Measurements from ENCODE around the gene TIE1. TPM values are rescaled to one million over a fixed set of nuclear protein-coding genes. Genes with fewer than 3 reads are reported as not detected.
A peak's percentile ranks its signal among the peaks of the same experiment; 100 is the strongest.

Gene TIE1
- total RNA-seq (2.2 and 5.0 TPM in 2 replicates), polyA plus RNA-seq (4.3 TPM in 1 of 2 replicates, not detected in the other)

GRCh38 chr1:43300378-43301094 lies at the start of gene TIE1:
Gene TIE1, plus strand, starts transcription at chr1:43300982. Its CDS starts 90 bp downstream, at chr1:43301072.
- Histone ChIP-seq H3K4me3 (no peak within 1 kb of the TSS), H3K9me3 (ENCODE audit: low read depth) (no peaks in the 10 kb centered on the region), H3K27ac (no peak within 1 kb of the TSS), H3K36me3 (no peaks in the 10 kb centered on the region), H3K27me3 (no peaks in the 10 kb centered on the region), H3K4me1 (ENCODE audit: low read depth) (peaks cover 7% of the 10 kb centered on the region)
- peak in 1 of 2 donors; percentile 22 for DNase-seq (ENCODE audit: low read depth in 1 of 2, low spot score in 1 of 2)
- no peak for TF ChIP-seq CTCF (IDR thresholded peaks at IDR 0.05; ENCODE audit: low read depth, low read length)

DNA sequence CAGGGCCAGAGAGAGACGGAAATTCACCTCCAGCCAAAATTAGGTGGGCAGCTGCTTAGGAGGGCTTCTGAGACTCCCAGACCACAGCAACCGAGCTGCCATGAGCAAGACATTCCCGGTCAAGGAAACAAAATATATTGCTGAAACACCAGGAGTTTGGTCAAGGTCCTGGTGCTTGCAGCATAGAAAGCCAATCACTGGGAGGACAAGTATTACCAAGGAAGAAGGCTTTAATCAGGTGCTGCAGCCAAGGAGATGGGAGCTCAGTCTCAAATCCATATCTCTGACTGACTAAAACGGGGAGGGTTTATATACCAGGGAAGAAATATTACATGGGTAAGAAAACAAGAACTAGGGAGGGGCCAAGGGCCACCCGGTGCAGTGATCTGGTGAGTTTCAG lies 49.8 kb upstream of the TIE1 start:
- H3K4me3 ChIP-seq = no peak overlapping the region
- H3K27ac ChIP-seq = no peak overlapping the region
- no peak for DNase-seq (ENCODE audit: low read depth in 1 of 2, low spot score in 1 of 2)
- H3K9me3 ChIP-seq (ENCODE audit: low read depth) = no peaks in the 10 kb centered on the region
- no peaks in the 10 kb centered on the region for H3K36me3 ChIP-seq
- no peak for TF ChIP-seq CTCF (IDR thresholded peaks at IDR 0.05; ENCODE audit: low read depth, low read length)
- H3K4me1 ChIP-seq (ENCODE audit: low read depth) = no peaks in the 10 kb centered on the region
- no peaks in the 10 kb centered on the region for H3K27me3 ChIP-seq

GRCh38 chr1:43252225-43252624 lies 48.6 kb upstream of the TIE1 start:
- Histone ChIP-seq H3K4me1 (ENCODE audit: low read depth) (no peaks in the 10 kb centered on the region), H3K27ac (no peak overlapping the region), H3K27me3 (no peaks in the 10 kb centered on the region), H3K9me3 (ENCODE audit: low read depth) (no peaks in the 10 kb centered on the region), H3K36me3 (no peaks in the 10 kb centered on the region), H3K4me3 (no peak overlapping the region)
- DNase-seq (ENCODE audit: low read depth in 1 of 2, low spot score in 1 of 2) = no peak
- no peak for TF ChIP-seq CTCF (IDR thresholded peaks at IDR 0.05; ENCODE audit: low read depth, low read length)

GRCh38 chr1:43253173-43253572 lies 47.6 kb upstream of the TIE1 start:
- Histone ChIP-seq H3K9me3 (ENCODE audit: low read depth) (no peaks in the 10 kb centered on the region), H3K27ac (no peak overlapping the region), H3K36me3 (no peaks in the 10 kb centered on the region), H3K4me3 (no peak overlapping the region), H3K4me1 (ENCODE audit: low read depth) (no peaks in the 10 kb centered on the region), H3K27me3 (no peaks in the 10 kb centered on the region)
- no peak for TF ChIP-seq CTCF (IDR thresholded peaks at IDR 0.05; ENCODE audit: low read depth, low read length)
- no peak for DNase-seq (ENCODE audit: low read depth in 1 of 2, low spot score in 1 of 2)

GRCh38 chr1:43253876-43254275 lies 46.9 kb upstream of the TIE1 start:
- Histone ChIP-seq H3K4me1 (ENCODE audit: low read depth) (no peaks in the 10 kb centered on the region), H3K27me3 (no peaks in the 10 kb centered on the region), H3K4me3 (no peak overlapping the region), H3K27ac (no peak overlapping the region), H3K36me3 (no peaks in the 10 kb centered on the region), H3K9me3 (ENCODE audit: low read depth) (no peaks in the 10 kb centered on the region)
- no peak for TF ChIP-seq CTCF (IDR thresholded peaks at IDR 0.05; ENCODE audit: low read depth, low read length)
- DNase-seq (ENCODE audit: low read depth in 1 of 2, low spot score in 1 of 2) = no peak

Data from cardiac muscle cell (in vitro differentiated cells and primary cell).